Kidney (tissue), 14 donors: ENCODE data around the gene ST6GALNAC5. TPM values are rescaled to one million over a fixed set of nuclear protein-coding genes. Genes with fewer than 3 reads are reported as not detected.

Experiments
- DNase-seq, 5 donors: peaks; one replicate each; pipeline ENCODE4 v3.0.0-alpha.2; 2013 to 2020
- FAIRE-seq: peaks from 2 replicates; lab custom pipeline; 2012; peaks lifted over from hg19 to GRCh38; lab: Jason Lieb, UNC
- H3K27ac ChIP-seq, 2 donors: one replicate each; pipeline ENCODE4 v1.7.0; 2013; ENCODE audit warnings: low read depth in 2 of 2, low read length in 2 of 2, inconsistent platforms in 1 of 2
- H3K27me3 ChIP-seq: one replicate; pipeline ENCODE4 v1.7.1; 2013; ENCODE audit warnings: low read length, inconsistent platforms; ENCODE audit not compliant: control insufficient read depth, insufficient read depth
- H3K36me3 ChIP-seq, 3 donors: one replicate each; pipeline versions ENCODE4 v1.7.0 to v1.7.1; 2013; ENCODE audit warnings: low read length in 3 of 3, control low read depth in 1 of 3, inconsistent platforms in 1 of 3; ENCODE audit not compliant: insufficient read depth in 3 of 3, control insufficient read depth in 2 of 3
- H3K4me1 ChIP-seq, 3 donors: one replicate each; pipeline versions ENCODE4 v1.7.0 to v1.7.1; 2013; ENCODE audit warnings: low read length in 3 of 3, inconsistent platforms in 1 of 3, low read depth in 1 of 3; ENCODE audit not compliant: control insufficient read depth in 2 of 3, insufficient read depth in 2 of 3
- H3K4me3 ChIP-seq, 3 donors: one replicate each; pipeline versions ENCODE4 v1.7.0 to v1.8.1; 2013; ENCODE audit warnings: low read length in 3 of 3, control low read depth in 1 of 3, inconsistent platforms in 1 of 3
- H3K9ac ChIP-seq, 3 donors: one replicate each; pipeline versions ENCODE4 v1.7.0 to v1.7.1; 2013; ENCODE audit warnings: low read length in 3 of 3, control low read depth in 1 of 3, inconsistent platforms in 1 of 3
- H3K9me3 ChIP-seq, 3 donors: one replicate each; pipeline versions ENCODE4 v1.7.0 to v1.7.1; 2013; ENCODE audit warnings: low read length in 3 of 3, control low read depth in 1 of 3, inconsistent platforms in 1 of 3; ENCODE audit not compliant: control insufficient read depth in 2 of 3, insufficient read depth in 1 of 3
- intact Hi-C: fragments of 100-400 bp; cut with DNase I; formaldehyde crosslinking; loops from one replicate; pipeline ENCODE4 v1.11.1; 2022
- polyA plus RNA-seq: library from polyadenylated mRNA; stranded (reverse); fragments of 350-450 nt; fragmentation: Illumina TruSeq; extraction: RNeasy Lipid Tissue Mini Kit (QIAGEN cat#74804); gene quantifications from one replicate; pipeline ENCODE4 v1.2.3, GENCODE V29; 2014; ENCODE audit warnings: low read depth, low replicate concordance; ENCODE audit not compliant: insufficient read depth
- total RNA-seq: library from RNA; stranded (reverse); fragmentation: NEBNext Ultra II Directional; extraction: Animal tissue kit (Norgen Biotek cat#: 25700); gene quantifications from one replicate; pipeline ENCODE4 v1.2.1, GENCODE V29; 2021
- TF ChIP-seq, protein P1 (sequence below): IDR thresholded peaks from 3 replicates; pipeline ENCODE4 v1.5.1; 2012; ENCODE audit warnings: mild to moderate bottlenecking, moderate library complexity, borderline replicate concordance; ENCODE audit not compliant: insufficient read depth; ENCODE audit errors: extremely low read depth
- donor health status: control.
- donor health status: control.
- donor health status: control.
- donor health status: control.
- donor health status: control.
- donor health status: DM: yes; HTN: yes; CAD: no.
- donor health status: Normal renal cell carcinoma (clear cell type).

The ST6GALNAC5 gene
- total and polyA plus RNA-seq, 2 donors from 2014 or later, result 0.34 to 0.50 TPM

DNA sequence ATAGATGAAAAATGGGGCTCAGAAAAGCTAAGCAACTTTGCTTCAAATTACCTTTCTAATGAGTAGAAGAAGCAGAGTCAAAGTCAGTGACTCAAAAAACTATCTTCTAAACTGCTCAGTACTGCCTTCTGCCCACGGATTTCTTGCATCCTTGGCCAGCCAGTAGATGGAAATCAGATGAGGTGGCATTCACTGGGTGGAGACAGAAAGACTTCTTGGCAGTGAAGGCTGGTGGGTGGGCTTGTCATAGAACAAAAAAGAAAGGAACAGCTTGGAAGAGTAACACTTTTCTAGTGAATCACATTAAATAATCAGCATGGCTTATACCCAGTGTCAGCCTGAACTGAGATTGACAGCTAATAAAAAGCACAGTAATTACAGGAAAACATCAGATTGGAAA is 170.7 kb downstream of the ST6GALNAC5 start:
- H3K36me3 ChIP-seq, result no peaks in the 10 kb centered on the region
- no peaks in the 10 kb centered on the region for H3K27me3 ChIP-seq
- H3K9me3 ChIP-seq, result peaks cover 0 to 4% (median 0%) of the 10 kb centered on the region in 3 donors
- no peak overlapping the region for H3K4me3 ChIP-seq
- H3K4me1 ChIP-seq, result no peaks in the 10 kb centered on the region
- FAIRE-seq (no peak), DNase-seq (no peak)
- intact Hi-C loops, result no loop called here
- no peak overlapping the region for H3K9ac ChIP-seq
- TF ChIP-seq, protein P1, sequence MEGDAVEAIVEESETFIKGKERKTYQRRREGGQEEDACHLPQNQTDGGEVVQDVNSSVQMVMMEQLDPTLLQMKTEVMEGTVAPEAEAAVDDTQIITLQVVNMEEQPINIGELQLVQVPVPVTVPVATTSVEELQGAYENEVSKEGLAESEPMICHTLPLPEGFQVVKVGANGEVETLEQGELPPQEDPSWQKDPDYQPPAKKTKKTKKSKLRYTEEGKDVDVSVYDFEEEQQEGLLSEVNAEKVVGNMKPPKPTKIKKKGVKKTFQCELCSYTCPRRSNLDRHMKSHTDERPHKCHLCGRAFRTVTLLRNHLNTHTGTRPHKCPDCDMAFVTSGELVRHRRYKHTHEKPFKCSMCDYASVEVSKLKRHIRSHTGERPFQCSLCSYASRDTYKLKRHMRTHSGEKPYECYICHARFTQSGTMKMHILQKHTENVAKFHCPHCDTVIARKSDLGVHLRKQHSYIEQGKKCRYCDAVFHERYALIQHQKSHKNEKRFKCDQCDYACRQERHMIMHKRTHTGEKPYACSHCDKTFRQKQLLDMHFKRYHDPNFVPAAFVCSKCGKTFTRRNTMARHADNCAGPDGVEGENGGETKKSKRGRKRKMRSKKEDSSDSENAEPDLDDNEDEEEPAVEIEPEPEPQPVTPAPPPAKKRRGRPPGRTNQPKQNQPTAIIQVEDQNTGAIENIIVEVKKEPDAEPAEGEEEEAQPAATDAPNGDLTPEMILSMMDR, result no peak
- no peak overlapping the region for H3K27ac ChIP-seq

DNA sequence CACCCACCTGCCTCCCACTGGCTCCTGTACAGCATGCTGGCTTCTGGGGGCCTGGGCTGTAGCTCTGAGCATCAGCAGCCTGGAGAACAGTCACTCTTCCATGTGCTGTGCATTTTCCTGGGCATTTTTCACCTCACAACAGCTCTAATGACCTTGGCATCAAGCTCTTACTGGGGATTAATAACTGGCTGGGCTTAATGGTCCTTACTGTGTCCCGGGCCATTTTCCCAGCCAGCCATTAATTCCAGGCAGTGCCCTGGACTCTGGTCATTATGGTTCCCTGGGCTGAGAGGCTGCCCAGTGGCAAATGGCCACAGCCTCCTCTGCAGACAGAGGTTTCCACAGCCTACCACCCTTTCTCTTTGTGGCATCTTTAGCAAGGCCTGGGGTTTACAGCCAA is 171.8 kb downstream of the ST6GALNAC5 start:
- H3K27me3 ChIP-seq, result no peaks in the 10 kb centered on the region
- FAIRE-seq, result no peak
- no peak for DNase-seq
- TF ChIP-seq, protein P1, result no peak
- intact Hi-C loops, result no loop called here
- no peak overlapping the region for H3K9ac ChIP-seq
- H3K4me1 ChIP-seq, result no peaks in the 10 kb centered on the region
- H3K4me3 ChIP-seq, result no peak overlapping the region
- H3K36me3 ChIP-seq, result no peaks in the 10 kb centered on the region
- peaks cover 0 to 4% (median 0%) of the 10 kb centered on the region in 3 donors for H3K9me3 ChIP-seq
- H3K27ac ChIP-seq, result no peak overlapping the region

DNA sequence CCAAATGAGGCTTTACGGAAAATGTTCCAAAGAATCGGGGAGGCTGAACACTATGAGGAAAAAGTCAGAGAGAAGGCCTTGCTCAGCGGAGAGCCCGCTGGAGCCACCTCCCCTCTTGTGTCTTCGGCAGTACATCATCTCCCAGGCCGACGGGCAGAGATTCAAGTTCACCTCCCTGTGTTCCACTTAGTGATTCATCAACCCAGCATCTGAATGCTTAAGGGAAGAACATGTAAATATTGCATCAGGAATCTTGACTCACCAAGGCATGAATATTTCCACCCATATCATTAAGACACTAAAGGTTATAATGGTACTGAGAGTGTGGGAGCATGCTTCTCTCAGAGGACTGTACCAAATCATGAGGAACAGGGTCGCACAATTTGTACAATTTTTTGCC is 172.5 kb downstream of the ST6GALNAC5 start:
- Histone ChIP-seq H3K4me1 (no peaks in the 10 kb centered on the region), H3K9ac (no peak overlapping the region), H3K27me3 (no peaks in the 10 kb centered on the region), H3K36me3 (no peaks in the 10 kb centered on the region), H3K4me3 (no peak overlapping the region), H3K9me3 (peaks cover 0 to 4% (median 0%) of the 10 kb centered on the region in 3 donors), H3K27ac (no peak overlapping the region)
- TF ChIP-seq, protein P1, result no peak
- FAIRE-seq (no peak), DNase-seq (no peak)
- intact Hi-C loops, result no loop called here

DNA sequence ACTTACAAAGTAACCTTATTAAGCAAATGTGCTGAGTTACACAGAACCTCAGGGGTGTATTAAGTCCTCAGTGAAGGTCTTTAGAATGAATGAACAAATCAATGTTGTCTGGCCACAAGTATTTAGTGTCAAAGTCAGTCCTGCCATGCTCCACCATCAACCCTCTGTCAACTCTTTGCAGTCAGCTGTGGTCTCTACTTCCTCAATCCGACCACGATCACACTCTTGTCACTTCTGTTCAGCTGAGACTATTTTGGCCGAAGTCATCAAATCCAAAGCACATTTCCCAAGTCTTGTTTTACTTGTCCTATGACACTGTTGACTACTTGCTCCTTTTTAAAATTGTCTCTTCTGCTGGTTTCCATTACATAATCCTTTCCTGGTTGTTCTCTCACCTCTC is 173.5 kb downstream of the ST6GALNAC5 start:
- TF ChIP-seq, protein P1, result no peak
- Histone ChIP-seq H3K27ac (no peak overlapping the region), H3K9me3 (peaks cover 0 to 4% (median 0%) of the 10 kb centered on the region in 3 donors), H3K4me1 (no peaks in the 10 kb centered on the region), H3K9ac (no peak overlapping the region), H3K27me3 (no peaks in the 10 kb centered on the region), H3K4me3 (no peak overlapping the region), H3K36me3 (no peaks in the 10 kb centered on the region)
- FAIRE-seq (no peak), DNase-seq (no peak)
- intact Hi-C loops, result no loop called here
